ENCODE data around the gene NUP50. TPM values are rescaled to one million over a fixed set of nuclear protein-coding genes. Genes with fewer than 3 reads are reported as not detected.
A peak's percentile ranks its signal among the peaks of the same experiment; 100 is the strongest.

NUP50 gene
- total RNA-seq, 4 donors from 2014 or later, result 38.9 to 96.9 (median 72.0) TPM

GRCh38 chr22:45157907-45158306 is 5.8 kb upstream of the NUP50 start:
- Histone ChIP-seq H3K4me1 (peaks cover 0 to 36% (median 14%) of the 10 kb centered on the region in 4 donors), H3K36me3 (peaks cover 0 to 11% (median 0%) of the 10 kb centered on the region in 3 donors), H3K4me3 (no peak overlapping the region), H3K9me3 (no peaks in the 10 kb centered on the region), H3K27ac (peak overlapping the region in 3 of 4 donors; percentile 15 to 93 (median 83)), H3K27me3 (no peaks in the 10 kb centered on the region)
- WGBS, 2 donors, result 88 to 95% methylated on average over 3 of the region's 3 CpGs
- no peak for DNase-seq (ENCODE audit: low spot score in 2 of 2)
- no peak for TF ChIP-seq CTCF (IDR thresholded peaks at IDR 0.05)
- TF ChIP-seq EP300 (IDR thresholded peaks at IDR 0.05), result no peak
- no peak for TF ChIP-seq POLR2A (IDR thresholded peaks at IDR 0.05)

GRCh38 chr22:45159652-45160462 is 3.9 kb upstream of the NUP50 start:
- TF ChIP-seq CTCF (IDR thresholded peaks at IDR 0.05) (no peak), EP300 (IDR thresholded peaks at IDR 0.05) (peak in 1 of 2 donors; percentile 31), POLR2A (IDR thresholded peaks at IDR 0.05) (no peak)
- Histone ChIP-seq H3K27ac (peak overlapping the region; percentile 15 to 93 (median 72)), H3K9me3 (no peaks in the 10 kb centered on the region), H3K27me3 (no peaks in the 10 kb centered on the region), H3K4me1 (peaks cover 0 to 39% (median 14%) of the 10 kb centered on the region in 4 donors), H3K36me3 (peaks cover 0 to 11% (median 0%) of the 10 kb centered on the region in 3 donors), H3K4me3 (no peak overlapping the region)
- 60 to 71% methylated on average over 5 of the region's 5 CpGs for WGBS, 2 donors
- DNase-seq (ENCODE audit: low spot score in 2 of 2), result no peak

GRCh38 chr22:45162531-45162930 is 1.2 kb upstream of the NUP50 start:
- Histone ChIP-seq H3K27me3 (no peaks in the 10 kb centered on the region), H3K9me3 (no peaks in the 10 kb centered on the region), H3K4me1 (peaks cover 0 to 63% (median 22%) of the 10 kb centered on the region in 4 donors), H3K4me3 (peak overlapping the region in 1 of 4 donors; percentile 79), H3K36me3 (no peaks in the 10 kb centered on the region), H3K27ac (peak overlapping the region in 2 of 4 donors; percentile 91 to 94)
- DNase-seq (ENCODE audit: low spot score in 2 of 2), result no peak
- TF ChIP-seq CTCF (IDR thresholded peaks at IDR 0.05) (no peak), POLR2A (IDR thresholded peaks at IDR 0.05) (no peak), EP300 (IDR thresholded peaks at IDR 0.05) (no peak)
- WGBS, 2 donors, result 82 to 84% methylated on average over 18 to 19 of the region's 19 CpGs

- WGBS, 2 donors, result 9 to 13% methylated on average over 10 to 13 of the region's 13 CpGs
- TF ChIP-seq CTCF (IDR thresholded peaks at IDR 0.05), result no peak
- TF ChIP-seq POLR2A (IDR thresholded peaks at IDR 0.05), result no peak
- no peak for TF ChIP-seq EP300 (IDR thresholded peaks at IDR 0.05)
- H3K36me3 ChIP-seq, result no peaks in the 10 kb centered on the region
- H3K27ac ChIP-seq, result peak overlapping the region; percentile 69 to 94 (median 86)
- H3K9me3 ChIP-seq, result no peaks in the 10 kb centered on the region
- peaks cover 0 to 58% (median 18%) of the 10 kb centered on the region in 4 donors for H3K4me1 ChIP-seq
- H3K27me3 ChIP-seq, result no peaks in the 10 kb centered on the region
- DNase-seq (ENCODE audit: low spot score in 2 of 2), result no peak
- peak overlapping the region; percentile 72 to 97 (median 86) for H3K4me3 ChIP-seq
Observed at GRCh38 chr22:45163099-45163450, 650 bp upstream of the NUP50 start.
